Effector CD8-positive, alpha-beta T cell (primary cell): ENCODE results near the gene STYXL1.

Source experiments
- DNase-seq: peaks from one replicate; lab custom pipeline; 2025; lab: John Stamatoyannopoulos, UW

Gene STYXL1

DNA sequence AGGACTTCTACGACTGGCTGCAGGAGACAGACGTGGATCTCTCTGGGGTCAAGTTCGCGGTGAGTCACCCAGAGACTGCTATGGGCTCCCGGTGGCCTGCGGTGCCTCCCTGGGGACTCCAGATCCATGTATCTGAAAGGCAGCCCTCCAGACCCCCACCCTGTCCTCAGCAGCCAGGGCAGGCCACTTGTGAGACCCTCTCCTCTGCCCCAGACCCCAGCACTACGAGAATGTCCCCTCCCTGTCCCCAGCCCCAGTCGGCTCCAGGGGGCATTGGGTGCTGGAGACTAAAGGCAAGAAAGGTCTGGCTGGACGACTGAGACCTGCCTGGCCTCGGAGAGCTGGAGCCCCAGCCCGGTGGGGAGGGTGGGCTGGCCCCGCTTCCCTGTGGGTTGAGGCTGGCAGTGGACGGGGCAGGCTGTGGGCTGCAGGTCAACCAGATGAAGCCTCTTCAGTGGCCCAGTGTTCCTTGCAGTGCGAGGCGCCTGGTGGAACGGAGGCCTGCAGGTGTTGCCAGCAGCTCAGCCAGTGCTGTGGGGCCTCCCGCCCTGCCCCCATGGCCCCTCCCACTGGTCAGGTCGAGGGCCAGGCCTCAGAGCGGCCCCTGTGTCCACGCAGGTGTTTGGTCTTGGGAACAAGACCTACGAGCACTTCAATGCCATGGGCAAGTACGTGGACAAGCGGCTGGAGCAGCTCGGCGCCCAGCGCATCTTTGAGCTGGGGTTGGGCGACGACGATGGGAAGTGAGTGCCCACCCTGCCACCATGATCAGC lies 67.2 kb downstream of the STYXL1 start:
- no peak for DNase-seq

DNA sequence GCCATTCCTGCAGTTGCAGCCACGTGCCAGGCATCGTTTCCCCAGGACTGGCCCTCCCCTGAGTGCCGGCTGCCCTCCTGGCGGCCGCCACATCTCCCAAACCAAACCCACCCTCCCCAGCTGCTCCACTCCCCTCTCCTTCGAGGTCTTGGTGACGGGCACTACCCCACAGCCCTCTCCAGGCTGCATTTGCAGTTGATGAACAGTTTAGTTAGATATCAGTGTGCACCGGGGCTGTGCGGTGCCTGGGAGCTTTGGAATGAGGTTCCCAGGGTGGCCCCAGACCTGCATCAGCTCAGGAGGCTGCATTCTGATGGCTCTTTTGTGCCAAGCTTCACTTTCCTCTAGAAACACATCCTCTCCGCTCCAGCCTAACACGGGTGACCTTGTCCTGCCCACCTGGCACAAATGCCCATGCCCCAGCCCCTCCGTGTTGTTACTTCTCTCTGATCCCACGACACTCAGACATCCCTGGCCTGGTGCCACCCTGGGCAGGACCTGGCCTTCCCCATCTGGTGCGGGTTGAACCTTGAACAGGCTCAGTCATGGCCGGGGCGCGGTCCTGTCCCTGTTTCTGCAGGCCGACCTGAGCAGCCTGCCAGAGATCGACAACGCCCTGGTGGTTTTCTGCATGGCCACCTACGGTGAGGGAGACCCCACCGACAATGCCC lies 67.9 kb downstream of the STYXL1 start:
- no peak for DNase-seq

DNA sequence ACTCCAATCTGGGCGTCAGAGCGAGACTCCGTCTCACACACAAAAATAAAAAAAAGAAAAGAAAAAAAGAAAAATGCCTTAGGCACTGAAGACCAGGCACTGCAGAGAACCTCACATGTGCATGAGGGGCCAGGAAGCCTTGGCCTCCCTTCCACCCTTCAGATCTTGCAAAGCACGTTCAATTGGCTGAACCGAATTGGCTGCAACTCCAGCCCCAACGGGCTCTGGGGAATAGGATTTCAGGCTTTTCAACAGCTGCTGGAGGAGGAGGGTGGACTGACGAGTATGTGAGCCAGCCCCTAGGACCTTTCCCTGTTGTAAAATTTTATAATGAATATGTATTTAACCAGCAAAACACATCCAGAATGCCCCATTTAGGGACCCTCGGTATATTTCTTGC lies 70.1 kb downstream of the STYXL1 start:
- DNase-seq, result no peak

DNA sequence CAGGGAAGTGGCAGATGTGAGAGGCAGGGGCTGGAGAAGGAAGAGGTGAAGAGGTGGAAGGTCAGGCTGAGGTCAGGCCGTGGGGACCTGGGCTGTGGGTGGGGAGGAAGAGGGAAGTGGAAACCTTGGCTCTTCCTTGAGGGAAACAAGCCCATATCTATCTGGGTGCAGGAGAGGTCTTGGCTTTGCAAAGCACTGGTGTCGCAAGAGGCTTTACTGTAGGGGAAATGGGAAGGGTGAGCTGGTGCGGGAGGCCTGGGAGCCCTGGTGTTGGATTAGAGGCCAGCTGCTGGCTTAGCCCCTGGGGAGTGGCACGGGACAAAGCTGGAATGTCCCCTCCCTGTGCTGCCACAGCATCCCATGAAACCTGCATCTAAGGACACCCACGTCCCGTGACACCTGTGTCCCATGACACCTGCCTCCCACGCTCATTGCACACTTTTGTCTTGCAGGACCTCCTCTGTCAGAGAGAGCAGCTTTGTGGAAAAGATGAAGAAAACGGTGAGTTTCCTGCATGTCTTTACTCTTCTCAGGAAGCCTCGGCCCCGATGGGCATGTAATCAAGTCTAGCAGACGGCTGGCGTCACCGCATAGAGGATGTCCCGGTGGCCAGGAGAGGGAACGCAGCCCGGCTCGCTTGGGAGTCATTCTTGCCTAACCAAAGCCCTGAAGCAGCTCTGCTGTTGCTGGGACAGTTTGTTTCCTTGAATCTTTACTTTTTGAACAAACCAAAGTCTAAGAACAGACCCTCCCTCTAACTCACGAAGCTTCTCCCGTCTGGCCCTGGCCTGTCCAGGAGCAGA lies 75.6 kb downstream of the STYXL1 start:
- no peak for DNase-seq

DNA sequence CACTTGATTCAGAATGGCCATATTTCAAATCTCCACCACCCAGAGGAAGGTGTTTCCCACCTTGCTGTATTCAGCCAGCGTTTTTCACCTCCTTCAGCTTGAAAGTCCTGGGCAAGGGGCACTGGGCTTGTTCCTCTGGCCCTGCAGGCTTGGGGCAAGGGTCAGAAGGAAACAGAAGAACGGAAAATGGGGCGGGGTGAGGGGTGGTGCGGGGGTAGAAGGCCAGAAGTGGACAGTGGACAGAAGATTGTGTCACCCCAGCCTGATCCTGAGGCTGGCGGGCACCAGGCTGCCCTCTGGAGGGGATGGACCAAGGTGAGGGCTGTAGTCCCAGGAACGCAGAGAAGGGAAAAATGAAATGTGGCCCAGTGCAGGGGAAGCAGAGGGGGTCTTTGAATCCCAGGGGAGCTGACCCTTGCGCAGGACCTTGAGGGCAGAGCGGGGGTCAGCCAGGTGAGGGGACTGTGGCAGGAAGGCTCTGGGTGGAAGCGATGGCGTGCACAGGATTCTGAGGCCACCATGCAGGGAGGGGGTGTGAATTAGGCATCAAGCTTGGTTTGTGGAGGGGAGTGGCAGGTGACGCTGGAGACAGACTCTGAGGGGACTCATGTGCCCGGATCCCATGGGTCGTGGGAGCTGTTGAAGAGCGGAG lies 76.4 kb downstream of the STYXL1 start:
- DNase-seq, result no peak

DNA sequence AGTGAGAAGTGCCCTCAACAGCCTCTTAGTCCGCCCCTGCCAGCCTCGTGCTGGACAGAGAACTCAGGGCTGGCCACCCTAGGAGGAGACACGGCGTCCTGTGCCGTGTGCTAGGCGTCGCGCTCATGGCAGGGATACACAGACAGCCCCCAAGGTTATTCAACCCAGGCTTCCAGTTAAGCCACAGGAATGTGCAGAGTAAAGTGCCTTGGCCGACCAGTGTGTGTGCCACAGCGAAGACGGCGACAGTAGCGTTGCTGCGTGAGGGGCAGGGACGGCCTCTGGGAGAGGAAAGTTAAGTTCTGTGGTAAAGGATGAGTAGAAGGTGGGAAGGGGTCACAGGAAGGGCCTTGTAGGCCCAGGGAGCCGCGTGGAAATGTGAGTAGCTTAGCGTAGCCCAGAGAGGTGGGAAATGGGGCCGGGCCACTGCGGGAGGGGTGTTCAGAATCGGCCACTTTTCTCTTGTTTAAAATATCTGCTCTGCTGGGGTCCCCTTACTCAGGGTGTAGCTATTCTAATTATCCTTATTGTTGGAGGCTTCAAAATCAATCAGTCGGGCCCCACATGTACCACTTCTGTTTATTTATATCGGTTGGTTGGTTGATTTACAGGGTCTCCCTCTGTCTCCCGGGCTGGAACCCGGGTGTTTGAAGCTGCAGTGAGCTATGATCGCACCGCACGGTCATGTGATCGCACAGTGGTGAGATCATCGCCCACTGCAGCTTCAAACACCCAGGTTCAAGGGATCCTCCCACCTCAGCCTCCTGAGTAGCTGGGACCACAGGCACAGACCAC lies 77.9 kb downstream of the STYXL1 start:
- no peak for DNase-seq

DNA sequence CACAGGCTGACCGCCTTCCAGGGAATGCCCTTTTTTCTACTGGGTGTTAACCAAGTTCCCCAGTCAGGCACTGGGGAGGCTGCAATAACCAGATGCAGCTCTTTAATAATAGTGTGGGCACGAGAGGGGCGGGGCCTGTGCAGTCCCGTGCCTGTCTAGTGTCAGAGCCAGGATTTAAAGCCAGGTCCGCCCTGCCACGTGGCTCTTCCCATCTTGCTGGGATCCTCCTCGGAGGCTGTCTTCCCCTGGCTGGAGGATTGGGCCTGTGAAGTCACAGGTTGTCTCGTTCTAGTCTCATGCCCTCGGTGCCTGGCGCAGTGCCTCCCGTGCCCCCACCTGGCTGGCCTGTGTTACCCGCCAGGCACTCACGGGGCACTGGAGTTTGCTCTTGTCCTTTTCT lies 78.6 kb downstream of the STYXL1 start:
- no peak for DNase-seq

DNA sequence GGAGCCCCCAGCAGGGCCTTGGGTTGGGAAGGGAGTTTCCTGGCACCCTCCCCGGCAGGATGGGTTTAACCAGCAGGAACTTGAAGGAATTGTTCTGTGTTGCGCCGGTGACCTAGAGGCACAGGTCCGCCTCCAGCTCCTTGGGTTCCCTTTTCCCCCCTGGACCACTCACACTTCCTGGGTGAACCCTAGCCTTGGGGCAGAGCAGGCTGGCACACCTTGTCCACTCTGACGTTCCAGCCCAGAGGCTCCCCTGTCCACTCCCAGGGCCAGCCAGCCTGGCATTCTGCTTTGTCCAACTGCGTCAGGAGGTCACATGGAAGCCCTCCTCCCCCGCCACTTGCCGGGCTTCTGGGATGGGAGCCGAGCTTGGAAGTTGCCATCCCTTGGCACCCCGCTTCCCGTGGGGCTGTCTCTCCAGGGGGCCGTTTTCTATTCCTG lies 79.2 kb downstream of the STYXL1 start:
- DNase-seq, result no peak

DNA sequence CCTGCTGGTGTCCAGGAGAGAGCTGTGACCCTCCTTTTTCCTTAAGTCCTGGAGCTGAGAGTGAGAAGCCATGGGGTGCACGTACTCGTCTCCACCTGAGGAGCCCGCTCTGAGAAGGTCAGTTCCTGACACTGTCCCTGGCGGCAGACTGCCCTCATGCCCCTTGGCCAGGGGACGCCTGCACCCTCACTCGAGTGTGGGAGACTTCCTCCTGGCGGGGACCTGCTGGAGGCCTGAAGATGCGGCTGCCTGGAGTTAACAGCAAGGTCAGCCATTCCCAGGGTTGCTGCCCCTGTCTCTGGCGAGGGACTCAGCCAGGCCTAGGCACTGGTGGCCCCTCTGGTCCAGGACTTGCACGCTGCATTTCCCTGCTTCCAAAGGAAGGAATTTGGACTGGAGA lies 79.8 kb downstream of the STYXL1 start:
- no peak for DNase-seq

DNA sequence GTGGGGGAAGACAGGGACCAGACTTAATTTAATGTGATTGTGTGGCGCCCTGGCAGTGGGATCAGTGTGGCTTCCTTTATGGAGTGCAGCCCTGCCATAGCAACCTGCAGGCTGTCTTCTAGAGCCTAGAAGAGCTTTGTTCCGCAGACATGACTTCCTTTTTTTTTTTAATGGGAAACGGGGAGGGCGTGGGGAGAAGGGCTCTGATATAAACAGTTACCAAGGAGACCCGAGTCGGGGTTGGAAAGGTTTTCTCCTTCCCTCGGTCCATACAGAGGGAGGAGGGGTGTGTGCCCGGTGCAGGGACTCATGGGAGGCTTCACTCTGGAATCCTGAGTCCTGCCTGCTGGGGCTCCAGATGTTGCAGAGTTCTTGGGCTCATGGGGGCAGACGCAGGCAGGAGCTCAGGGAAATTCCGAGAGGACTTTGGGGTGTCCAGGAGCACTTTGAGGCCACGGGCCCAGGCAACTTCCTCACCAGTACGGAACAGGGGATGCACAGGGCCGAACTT lies 80.3 kb downstream of the STYXL1 start:
- DNase-seq, result no peak

DNA sequence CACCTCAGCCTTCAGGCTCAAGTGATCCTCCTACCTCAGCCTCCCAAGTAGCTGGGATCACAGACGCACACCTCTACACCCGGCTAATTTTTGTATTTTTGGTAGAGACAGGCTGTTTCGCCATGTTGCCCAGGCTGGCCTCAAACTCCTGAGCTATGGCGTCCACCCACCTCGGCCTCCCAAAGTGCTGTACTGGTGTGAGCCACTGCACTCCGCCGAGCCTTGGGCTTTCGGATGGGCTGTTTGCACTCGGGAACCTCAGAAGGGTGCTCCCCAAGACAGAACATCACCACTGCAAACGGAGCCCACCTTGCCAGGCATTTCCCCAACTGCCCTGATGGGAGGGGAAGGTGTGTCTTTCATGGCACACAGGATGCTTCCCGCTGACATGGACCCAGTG lies 80.7 kb downstream of the STYXL1 start:
- DNase-seq, result no peak

DNA sequence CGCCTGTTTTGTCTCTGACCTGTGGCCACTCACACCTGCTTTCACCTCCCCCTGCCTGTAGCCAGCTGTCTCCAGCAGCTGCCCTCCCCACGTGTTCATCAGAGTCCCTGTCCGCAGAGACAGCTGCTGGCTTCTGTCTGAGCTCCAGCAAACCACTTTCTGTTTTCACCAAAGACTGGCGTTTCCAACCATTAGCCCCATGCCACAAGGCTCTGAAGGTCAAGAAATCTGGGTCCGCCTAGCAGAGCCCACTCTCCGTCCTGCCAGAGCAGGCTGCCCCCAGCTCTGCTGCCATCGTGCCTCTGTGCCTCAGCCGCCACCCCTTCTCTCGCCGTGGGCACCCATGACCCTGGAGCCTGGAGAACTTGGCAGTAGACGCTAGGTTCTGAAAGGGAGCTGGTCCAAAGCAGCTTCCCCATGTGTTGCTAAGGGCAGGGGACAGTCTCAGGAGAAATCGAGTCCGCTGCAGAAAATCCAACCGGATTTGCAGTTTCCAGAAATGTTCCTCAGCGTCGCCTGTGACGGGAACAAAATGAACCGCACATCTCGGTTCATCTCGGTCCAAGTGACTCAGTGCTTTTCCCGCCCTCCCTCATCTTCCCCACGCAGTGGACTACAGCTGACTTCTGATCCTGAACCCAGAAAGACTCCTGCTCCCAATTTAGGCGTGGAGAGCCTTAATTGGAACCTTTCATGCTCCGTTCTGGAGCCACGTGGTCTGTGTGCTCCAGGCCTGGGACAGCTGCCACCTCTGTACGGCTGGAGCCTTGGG lies 81.4 kb downstream of the STYXL1 start:
- DNase-seq, result no peak

DNA sequence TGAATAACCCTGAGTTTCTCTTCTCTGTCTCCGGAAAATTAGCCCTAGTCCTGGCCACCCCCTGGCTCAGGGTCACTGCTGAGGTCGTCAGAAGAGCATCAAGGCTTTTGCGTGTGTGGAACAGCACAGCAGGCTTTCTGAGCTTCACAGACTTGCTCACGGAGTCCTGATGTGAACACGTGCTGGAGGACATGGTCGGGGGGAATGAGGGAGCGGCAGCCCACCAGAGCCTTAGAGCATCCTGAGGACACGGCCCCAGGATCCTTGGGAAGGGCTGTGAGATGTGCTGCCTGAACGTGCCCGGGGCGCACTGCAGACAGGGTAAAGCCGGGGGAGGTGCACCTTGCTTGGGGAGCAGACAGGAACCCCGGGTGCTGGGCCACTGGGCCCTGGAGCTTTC lies 82.2 kb downstream of the STYXL1 start:
- no peak for DNase-seq

DNA sequence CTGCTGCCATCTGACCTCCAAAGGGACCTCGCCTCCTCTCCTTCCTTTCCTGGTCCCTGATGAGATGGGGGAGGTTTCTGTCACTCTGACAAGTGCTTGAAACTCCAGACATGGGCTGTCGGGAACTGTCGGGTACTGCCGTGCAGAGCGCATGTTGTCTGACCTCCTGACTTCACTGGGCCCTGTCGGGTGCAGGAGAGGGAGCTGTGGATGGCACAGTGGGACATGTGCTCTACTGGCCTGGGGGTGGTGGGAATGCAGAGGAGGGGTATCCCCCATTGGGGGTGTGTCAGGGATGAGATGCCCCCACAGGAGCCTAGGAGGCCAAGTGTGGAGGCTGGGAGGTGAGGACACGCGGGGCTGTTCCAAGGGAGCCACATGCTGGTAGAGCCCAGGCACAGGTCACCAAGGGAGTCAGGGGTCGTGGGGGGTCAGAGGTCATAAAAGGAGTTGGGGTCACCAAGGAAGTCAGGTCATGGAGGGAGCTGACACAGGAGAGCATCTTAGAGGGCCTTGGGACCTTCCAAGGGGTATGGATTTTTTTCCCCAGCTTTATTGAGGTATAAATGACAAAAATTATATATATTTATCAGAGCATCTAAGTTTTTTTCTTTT lies 84.3 kb downstream of the STYXL1 start:
- no peak for DNase-seq

DNA sequence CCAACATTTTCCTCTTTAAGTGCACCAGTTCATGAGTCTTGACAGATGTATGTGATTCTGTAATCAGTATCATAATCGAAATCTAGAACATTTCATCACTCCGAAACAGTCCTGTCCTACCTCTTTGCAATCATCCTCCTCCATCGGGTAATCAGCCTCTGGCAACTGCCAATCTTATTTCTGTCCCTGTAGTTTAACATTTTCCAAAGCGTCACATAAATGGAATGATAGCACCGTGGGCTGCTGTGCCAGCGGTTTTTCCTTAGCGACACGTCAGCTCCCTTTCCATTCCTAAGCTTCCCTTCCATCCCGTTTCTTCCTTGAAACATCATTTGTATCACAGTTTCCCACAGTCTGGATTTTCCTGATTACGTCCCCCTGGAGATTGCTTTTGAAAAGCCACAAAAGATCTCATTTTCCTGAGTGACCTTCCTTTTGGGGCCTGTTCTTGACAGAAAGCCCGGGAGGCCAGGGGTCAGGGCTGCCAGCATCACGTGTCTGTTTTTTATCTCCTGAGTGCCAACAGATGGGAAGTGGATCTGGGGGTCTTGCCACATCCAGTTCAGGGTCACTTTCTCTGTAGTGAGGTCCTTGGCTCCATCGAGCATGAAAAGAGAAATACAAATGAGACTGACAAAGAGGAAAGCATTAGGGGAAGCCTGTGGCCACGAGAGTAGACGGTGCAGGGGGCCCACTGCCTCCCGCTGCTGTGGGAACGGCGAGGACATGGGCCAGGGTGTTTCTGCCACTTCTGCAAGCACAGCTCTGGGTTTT lies 85.0 kb downstream of the STYXL1 start:
- DNase-seq, result no peak

DNA sequence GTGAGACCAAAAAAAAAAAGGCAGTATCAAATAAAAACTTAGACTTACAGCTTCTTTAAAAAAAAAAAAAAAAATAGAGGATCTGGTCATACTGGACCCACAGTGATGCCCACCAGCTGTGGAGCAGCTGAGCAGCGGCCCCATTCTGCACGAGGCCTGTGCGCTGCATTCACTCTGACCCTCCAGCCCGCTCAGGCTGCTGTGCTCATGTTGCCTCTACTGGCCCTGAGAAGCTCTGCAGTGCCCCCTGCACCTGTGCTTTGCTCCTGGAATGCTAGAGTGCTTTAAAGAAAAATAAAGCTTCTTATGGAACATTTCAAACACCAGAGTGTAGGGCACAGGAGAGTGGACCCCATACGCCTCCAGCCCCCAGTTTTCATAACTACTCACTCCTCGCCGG lies 86.6 kb downstream of the STYXL1 start:
- DNase-seq, result no peak

DNA sequence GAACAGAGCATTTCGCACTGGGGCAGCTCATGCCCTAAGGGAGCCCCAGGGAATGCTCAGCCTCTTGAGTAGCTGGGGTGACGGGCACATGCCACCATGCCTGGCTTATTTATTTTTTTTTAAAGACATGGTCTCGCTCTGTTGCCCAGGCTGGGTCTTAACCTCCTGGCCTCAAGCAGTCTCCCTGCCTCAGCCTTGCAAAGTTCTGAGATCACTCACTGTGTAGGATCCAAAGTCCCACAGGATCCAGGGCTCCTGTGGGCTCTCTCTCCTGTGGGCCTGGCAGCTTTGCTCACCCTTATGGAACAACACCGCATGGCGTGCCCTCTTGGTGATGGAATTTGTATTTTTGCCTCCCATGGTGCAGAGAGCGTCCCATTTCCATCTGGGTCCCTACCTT lies 87.4 kb downstream of the STYXL1 start:
- no peak for DNase-seq

DNA sequence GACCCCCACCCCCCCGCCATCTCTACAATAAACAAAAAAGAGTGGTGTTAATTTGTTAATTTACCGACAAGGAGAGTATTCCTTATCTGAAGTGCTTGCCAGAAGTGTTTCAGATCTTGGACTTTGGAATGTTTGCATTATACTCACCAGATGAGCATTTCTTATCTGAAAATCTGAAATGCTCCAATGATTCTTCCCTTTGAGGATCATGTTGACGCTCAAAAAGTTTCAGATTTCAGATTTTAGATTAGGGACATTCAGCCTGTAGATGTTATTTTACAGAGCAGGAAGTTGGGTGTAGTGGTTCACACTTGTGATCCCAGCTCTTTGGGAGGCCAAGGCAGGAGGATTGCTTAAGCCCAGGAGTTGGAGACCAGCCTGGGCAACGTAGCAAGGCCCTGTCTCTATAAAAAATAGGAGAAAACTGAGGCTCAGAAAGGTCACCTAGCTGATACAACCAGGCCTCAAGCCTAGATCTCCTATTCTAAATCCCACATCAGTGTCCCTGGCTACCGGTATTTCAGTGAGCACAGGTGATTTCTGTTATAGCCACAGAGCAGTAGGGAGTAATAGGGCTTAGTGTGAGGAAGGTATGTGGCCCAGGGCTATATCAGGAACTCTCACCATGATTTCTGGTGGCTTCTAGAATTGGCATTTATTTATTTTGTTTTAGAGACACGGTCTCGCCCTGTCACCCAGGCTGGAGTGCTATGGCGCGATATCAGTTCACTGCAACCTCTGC lies 88.8 kb downstream of the STYXL1 start:
- no peak for DNase-seq
